NCI-H2227 treated with DMSO at 0.1 percent for 48 hours (cell line): Measurements from ENCODE around the gene TPSB2.

Source experiments
- DNase-seq: peaks from one replicate; lab custom pipeline; 2025; lab: John Stamatoyannopoulos, UW

Gene TPSB2

DNA sequence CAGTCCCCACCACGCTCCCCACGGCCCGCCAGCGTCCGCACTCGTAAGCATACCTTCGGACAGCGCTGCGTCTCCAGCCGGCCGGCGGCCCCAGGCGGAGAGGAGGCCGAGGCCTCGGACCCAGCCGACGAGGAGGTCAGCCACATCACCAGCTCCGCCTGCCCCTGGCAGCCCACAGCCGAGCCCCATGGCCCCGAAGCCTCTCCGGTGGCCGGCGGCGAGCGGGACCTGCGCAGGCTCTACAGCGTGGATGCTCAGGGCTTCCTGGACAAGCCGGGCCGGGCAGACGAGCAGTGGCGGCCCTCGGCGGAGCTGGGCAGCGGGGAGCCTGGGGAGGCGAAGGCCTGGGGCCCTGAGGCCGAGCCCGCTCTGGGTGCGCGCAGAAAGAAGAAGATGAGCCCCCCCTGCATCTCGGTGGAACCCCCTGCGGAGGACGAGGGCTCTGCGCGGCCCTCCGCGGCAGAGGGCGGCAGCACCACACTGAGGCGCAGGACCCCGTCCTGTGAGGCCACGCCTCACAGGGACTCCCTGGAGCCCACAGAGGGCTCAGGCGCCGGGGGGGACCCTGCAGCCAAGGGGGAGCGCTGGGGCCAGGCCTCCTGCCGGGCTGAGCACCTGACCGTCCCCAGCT, 9.8 kb downstream of the TPSB2 start:
- no peak for DNase-seq

DNA sequence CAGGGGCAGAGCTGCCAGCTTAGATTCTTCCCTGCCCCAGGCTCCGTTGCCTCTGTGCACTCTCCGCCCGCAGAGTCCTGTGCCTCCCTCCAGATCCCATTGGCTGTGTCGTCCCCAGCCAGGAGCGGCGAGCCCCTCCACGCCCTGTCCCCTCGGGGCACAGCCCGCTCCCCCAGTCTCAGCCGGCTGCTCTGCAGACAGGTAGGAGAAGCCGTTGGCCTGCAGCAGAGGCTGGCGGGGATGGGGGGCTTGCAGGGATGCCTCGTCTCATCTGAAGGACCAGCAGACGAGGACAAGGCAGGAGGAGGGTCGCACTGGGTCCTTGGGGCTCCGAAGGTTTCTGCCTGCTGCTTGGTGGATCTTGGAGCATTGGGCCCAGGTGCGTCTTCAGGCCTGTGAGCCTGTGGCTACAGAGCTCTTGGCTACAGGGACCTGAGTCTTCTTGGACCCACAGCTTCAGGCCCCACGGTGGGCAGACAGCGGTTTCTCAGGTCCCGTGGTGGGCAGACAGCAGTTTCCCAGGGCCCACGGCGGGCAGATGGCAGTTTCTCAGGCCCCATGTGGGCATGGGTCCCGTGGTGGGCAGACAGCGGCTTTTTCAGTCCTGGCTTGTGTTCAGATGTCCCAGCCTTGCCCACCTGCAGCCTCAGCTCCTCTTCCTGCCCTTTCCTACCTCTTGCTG, 10.9 kb downstream of the TPSB2 start:
- no peak for DNase-seq

DNA sequence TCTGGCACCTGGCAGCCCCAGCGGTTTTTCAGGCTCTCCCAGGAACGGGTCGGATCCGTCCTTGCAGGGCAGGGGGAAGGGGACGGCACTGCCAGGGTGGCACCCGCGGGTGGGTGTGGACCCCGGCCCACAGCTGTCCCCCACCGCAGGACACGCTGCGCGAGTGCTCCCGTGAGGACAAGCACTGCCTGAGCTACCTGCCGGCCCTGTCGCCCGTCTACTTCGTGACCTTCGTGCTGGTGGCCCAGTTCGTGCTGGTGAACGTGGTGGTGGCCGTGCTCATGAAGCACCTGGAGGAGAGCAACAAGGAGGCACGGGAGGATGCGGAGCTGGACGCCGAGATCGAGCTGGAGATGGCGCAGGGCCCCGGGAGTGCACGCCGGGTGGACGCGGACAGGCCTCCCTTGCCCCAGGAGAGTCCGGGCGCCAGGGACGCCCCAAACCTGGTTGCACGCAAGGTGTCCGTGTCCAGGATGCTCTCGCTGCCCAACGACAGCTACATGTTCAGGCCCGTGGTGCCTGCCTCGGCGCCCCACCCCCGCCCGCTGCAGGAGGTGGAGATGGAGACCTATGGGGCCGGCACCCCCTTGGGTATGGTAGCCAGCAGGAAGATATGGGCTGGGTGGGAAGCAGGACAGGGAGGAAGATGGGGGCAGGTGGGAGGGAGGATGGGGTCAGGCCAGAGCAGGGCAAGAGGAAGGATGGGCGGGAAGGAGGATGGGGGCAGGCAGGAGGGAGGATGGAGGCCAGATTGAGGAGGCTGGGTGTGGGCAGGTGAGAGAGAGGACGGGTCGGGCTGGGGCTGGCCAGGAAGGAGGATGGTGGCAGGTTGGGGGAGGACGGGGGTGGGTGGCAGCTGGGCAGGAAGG, 11.7 kb downstream of the TPSB2 start:
- no peak for DNase-seq

DNA sequence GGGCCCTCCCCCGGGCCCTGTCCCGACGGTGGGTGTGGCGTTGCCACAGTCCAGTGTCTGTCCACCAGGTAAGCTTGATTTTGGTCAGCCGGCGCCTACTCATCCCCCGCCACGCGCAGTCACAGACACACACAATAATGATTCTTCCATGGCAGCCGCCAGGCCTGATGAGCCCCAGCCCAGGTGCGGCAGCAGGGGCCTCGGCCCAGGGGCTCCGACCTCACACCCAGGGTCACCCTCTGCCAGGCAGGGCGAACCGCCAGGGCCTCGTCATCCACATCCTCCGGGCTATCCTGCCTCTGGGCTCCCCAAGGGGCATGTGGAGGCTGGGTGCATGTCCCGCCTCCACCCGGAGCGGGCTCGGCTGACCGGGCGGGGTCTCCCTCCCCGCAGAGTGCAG, 12.5 kb downstream of the TPSB2 start:
- DNase-seq, result no peak

DNA sequence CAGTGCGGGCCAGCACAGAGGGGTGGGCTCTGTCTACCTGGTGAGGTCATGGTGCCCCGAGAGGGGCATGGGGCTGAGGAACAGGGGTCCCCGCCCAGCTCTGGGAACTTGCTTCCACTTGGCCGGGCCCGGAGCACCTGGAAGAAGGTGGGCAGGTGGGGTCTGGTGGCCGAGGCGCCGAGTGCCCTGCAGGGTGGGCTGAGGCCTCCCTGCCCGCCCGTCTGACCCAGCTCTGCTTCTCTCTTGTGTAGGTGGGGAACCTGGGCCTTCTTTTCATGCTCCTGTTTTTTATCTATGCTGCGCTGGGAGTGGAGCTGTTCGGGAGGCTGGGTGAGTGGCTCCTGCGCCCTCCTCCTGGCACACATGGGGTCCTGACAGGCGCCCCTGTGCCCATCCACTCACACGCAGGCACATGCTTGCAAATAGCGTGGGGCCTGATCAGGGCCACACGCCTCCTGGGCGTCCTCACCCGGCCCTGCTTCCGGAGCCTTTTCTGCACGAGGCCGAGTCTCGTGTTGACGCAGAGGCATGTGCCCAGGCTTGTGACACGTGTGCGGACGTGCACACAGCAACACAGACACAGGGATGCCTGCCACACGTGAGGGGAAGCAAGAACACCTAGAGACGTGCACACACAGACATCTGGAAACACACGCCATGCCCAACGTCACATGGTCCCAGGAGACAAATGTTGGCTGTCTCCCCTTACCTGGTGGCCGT, 13.1 kb downstream of the TPSB2 start:
- DNase-seq, result no peak

DNA sequence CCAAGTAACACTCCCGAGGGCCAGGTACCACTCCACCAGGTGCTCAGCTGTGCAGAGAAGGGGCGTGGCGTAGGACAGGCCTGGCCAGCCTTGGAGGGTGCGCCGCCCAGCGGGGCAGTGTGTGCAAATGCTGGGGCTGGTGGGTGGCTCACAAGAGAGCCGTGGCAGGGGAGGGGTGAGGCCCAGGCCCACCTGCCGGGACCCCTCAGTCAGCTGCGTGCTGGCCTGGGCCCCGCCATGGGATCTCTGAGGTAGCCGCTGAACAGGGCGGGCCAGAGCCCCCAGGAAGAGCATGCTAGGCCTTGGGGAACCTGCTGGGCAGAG, 13.7 kb downstream of the TPSB2 start:
- no peak for DNase-seq

DNA sequence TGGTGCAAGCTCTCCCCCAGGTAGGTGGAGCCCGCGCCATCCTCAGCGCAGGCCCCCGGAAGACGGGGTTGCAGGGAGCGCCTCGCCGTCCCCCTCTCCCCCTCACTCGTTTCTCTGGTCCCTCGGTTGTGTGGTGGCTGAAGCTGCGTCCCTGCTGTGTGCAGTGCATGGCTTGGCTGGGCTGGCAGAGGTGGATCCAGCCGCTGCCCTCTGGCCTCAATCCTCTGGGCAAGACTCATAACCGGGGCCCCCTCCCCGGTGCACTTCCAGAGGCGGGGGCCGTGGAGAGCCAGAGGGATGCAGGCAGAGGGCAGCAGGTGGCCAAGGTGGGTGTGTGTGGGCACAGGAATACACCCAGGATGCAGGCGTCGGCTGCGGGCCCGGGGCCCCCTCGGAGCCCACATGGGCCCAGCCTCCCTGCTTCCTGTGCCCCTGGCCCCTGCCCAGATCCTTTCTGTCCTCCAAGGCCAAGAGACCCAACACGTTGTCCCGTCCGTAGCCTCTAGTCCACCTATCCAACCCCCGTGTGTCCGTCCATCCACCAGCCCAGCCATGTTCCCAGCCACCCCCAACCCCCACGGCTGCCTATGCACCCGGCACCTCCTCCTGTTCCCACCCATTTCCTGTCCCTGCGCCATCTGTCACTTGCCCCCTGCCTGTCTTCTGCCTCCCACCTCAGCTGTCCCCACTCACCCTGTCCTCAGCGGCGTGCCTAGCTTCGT, 14.2 kb downstream of the TPSB2 start:
- no peak for DNase-seq

DNA sequence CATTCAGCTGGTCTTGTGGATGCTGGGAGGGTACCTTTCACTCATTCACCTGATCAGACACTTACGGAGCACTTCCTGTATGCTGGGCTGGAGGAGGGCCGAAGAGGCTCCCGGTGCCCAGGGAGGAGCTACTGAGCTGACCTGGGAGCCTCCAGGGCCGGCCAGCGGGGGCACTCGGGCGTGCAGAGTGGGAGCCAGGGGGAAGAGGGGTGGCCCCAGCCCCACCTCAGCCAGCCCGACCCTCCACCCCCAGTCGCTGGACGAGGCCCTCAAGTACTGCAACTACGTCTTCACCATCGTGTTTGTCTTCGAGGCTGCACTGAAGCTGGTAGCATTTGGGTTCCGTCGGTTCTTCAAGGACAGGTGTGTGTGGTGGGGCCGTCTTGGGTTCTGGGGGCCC, 15.3 kb downstream of the TPSB2 start:
- DNase-seq, result no peak

DNA sequence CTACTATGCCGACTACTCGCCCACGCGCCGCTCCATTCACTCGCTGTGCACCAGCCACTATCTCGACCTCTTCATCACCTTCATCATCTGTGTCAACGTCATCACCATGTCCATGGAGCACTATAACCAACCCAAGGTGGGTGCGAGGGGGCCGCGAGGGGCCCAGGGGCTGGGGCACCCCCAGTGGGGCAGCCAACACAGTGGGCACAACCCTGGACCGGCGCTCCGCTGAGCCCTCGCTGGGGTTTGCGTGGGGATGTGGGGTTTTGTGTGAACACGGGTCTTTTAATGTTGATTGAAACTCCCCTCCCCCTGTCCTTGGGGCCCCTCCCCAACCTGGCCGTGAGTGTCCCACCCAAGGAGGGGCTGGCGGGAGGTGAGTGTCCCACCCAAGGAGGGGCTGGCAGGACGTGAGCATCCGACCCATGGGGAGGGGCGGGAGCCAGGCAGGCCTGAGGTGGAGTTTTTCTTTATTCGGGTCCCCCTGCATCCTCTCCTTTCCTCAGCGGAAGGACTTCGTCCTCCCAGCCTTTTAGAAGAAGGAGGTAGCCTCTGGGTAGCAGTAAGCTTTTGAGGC, 16.1 kb downstream of the TPSB2 start:
- DNase-seq, result no peak

DNA sequence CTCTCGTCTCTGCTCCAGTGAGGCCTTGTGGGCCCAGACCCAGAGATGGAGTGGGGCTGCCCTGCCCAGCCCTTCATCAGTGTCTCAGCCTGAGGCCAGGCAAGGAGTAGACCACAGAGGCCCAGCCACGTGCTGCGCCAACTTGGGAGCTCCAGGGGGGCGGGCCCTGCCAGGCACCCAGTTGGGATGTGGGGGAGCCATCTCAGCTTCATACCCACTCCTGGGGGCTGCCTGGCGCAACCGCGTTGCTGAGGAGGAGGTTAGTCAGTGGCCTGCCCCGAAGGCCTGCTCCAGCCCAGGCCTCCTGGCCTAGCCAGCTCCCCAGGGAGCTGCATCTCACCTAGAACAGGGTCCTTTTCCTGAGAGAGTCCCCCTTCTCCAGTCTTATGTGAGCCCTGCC, 16.8 kb downstream of the TPSB2 start:
- no peak for DNase-seq

DNA sequence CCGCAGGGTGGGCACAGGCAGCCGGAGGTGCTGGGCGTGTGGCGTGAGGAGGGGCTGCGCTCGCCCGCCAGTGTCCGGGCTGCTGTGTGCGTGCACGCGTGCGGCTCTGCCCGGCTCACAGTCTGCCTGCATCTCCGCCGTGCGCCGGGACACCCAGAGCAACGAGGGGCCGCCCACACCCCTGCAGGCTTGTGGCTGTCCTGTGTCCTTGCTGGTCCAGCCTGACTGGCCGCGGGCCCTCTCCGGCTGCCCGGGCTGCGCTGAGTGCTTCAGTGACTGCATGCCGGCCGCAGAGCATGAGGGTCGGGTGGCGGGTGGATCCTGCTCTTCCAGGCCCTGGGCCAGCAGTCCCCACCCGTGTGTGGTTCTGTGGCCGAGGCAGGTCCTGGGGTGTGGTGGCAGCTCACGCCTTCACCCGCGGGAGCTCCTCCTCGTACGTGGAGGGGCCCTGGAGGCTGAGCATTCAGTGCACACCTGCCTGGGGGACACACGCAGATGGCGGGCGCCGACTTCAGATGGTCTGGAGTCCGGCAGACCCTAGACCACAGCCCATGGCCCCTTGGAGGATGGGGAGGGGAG, 17.3 kb downstream of the TPSB2 start:
- no peak for DNase-seq

DNA sequence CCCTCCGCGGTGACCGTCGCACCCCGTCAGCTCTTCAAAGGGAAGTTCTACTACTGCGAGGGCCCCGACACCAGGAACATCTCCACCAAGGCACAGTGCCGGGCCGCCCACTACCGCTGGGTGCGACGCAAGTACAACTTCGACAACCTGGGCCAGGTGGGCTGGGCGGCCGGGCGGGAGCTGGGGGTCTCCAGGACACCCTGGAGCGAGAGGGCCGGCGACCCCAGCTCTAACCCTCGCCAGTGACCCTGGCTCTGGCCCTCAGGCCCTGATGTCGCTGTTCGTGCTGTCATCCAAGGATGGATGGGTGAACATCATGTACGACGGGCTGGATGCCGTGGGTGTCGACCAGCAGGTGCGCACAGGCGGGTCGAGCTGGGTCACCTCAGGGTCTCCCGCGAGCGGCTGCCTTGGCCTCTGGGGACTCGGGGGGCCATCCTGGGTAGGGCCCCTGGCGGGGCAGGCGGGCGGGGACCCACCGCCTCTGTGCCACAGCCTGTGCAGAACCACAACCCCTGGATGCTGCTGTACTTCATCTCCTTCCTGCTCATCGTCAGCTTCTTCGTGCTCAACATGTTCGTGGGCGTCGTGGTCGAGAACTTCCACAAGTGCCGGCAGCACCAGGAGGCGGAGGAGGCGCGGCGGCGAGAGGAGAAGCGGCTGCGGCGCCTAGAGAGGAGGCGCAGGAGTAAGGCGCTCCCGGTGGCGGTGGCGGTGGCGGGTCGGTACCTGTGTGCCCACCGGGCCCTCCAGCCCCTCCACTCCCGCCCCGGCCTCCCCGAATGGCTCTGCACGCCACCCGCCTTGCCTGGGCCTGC, 18.3 kb downstream of the TPSB2 start:
- no peak for DNase-seq

DNA sequence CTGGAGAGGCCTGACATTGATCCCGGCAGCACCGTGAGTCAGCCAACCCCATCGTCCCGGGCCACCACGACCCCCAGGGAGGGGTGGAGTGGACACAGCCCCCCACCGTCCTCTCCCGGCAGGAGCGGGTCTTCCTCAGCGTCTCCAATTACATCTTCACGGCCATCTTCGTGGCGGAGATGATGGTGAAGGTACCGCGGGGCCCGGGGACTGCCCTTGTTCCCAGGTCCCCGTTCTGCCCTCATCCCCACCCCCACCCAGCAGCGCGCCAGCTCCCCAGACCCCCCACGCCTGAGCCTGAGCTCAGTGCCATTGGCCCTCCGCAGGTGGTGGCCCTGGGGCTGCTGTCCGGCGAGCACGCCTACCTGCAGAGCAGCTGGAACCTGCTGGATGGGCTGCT, 19.5 kb downstream of the TPSB2 start:
- DNase-seq, result no peak

DNA sequence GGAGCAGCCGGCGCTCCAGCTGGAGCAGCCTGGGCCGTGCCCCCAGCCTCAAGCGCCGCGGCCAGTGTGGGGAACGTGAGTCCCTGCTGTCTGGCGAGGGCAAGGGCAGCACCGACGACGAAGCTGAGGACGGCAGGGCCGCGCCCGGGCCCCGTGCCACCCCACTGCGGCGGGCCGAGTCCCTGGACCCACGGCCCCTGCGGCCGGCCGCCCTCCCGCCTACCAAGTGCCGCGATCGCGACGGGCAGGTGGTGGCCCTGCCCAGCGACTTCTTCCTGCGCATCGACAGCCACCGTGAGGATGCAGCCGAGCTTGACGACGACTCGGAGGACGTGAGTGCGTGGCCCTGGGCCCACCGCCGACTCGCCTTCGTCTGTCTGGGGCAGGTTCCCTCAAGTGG, 20.9 kb downstream of the TPSB2 start:
- no peak for DNase-seq

DNA sequence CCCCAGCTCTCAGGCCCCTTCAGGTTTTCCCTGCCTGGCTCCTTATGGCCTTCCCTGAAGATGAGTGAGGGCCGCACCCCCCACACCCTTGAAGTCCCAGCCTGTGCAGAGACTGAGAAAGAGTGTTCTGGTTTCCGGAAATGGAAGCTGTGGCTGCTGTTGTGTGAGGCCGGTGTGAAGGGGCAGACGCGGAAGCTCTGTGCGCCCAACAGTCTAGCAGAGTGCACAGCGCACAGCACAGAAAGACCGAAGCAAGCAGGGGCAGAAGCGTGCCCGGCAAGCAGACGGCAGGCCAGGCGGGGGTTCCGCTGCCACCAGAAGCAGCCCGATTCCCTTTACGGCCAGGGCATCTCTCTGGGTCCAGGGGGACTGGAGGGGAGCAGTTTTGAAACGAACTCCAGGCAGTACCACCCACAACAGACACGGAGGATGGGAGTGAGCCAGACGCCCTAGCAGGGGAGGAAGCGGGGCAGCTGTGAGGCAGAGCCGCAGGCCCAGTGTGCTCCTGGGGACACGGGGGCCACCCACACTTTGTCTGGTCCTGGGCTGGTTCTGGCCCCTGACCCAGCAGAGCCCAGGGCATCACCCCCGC, 21.6 kb downstream of the TPSB2 start:
- no peak for DNase-seq

DNA sequence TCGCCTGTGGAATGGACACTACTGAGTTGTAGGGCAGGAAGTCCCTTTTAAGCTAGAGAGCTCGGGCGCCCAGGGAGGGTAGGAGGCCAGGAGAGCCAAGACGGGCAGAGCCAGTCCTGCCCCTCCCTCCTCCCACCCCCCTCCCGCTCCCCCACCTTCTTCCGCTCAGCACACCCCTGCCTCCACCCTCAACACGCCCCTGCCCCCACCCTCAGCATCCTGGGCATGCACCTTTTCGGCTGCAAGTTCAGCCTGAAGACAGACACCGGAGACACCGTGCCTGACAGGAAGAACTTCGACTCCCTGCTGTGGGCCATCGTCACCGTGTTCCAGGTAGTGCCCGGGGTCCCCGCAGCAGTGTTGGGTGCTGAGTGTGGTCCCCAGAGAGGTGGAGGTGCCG, 23.2 kb downstream of the TPSB2 start:
- DNase-seq, result no peak

DNA sequence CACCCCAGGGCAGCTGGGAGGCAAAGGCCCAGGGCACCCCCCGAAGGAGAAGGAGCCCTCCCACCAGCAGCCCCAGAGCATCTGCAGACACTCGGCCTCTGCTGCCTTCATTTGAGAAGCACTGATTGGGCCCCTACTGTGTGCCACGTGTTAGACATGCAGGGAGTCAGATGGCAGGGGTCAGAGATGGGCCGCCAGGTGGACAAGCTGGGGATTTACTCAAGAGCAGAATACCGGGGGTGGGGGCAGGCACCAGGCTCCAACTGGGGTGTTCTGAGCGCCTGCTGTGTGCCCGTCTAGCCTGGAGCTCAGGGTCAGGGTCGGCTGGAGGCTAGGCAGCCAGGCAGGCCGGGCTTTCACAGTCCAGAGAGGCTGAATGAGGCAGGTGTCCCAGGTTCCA, 23.7 kb downstream of the TPSB2 start:
- DNase-seq, result no peak

DNA sequence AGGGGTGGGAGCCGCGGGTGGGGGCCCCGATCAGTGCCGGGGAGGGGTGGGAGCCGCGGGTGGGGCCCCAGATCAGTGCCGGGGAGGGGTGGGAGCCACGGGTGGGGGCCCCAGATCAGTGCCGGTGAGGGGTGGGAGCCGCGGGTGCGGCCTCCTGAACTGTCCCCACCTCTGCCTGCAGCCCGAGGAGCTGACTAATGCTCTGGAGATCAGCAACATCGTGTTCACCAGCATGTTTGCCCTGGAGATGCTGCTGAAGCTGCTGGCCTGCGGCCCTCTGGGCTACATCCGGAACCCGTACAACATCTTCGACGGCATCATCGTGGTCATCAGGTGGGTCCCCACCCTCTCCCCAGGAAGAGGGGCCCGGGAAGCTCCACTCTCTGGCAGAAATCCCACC, 25.1 kb downstream of the TPSB2 start:
- DNase-seq, result no peak

DNA sequence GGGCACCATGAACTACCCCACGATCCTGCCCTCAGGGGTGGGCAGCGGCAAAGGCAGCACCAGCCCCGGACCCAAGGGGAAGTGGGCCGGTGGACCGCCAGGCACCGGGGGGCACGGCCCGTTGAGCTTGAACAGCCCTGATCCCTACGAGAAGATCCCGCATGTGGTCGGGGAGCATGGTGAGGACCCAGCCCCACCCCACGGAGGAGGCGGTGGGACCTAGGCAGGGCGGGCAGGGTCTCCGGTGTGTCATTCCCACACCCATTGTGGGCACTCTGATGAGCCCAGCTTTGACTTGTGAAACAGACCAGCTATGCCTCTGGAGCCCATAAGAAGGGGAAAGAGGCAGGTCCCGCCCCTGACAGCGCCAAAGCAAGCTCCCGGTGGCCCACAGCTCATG, 27.7 kb downstream of the TPSB2 start:
- DNase-seq, result no peak

DNA sequence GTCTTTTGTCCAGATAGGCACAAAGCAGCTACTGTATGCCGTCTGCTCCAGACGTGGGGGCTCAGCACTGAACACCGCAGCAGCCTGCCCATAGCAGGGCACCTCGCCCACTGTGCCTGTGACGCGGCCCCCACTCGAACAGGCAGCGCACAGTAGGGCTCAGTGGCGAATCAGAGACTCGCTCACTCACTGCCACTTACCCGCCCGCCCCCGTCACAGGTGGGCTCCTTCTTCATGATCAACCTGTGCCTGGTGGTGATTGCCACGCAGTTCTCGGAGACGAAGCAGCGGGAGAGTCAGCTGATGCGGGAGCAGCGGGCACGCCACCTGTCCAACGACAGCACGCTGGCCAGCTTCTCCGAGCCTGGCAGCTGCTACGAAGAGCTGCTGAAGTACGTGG, 28.5 kb downstream of the TPSB2 start:
- no peak for DNase-seq
